ENCODE measurements around the gene AUTS2. TPM values are rescaled to one million over a fixed set of nuclear protein-coding genes. Genes with fewer than 3 reads are reported as not detected.

Gene AUTS2
- total RNA-seq, 1 experiment from 2014 or later, result 256 TPM

- TF ChIP-seq CTCF (conservative IDR thresholded peaks at IDR 0.05), result no peak
- Histone ChIP-seq H2BK5ac (ENCODE audit: insufficient read length, low read length) (no peak overlapping the region), H3K4me2 (ENCODE audit: insufficient read depth, insufficient read length, low read length) (no peak overlapping the region), H4K20me1 (ENCODE audit: control insufficient read depth, insufficient read depth, insufficient read length) (no peaks in the 10 kb centered on the region), H2BK15ac (ENCODE audit: low read depth, low read length) (no peak overlapping the region), H3K79me2 (ENCODE audit: insufficient read depth, low read length) (no peaks in the 10 kb centered on the region; the same call in 1 of the 2 replicates), H2AK5ac (ENCODE audit: insufficient read length, low read length) (no peak overlapping the region), H2BK120ac (ENCODE audit: low read depth, low read length, poor library complexity, severe bottlenecking) (no peak overlapping the region), H3K79me1 (ENCODE audit: insufficient read depth, low read depth, low read length, poor library complexity, severe bottlenecking) (no peaks in the 10 kb centered on the region), H3K18ac (ENCODE audit: insufficient read length, low read depth, low read length) (no peak overlapping the region), H3K27ac (ENCODE audit: insufficient read length, low read depth, low read length) (no peak overlapping the region), H4K91ac (ENCODE audit: insufficient read length, low read depth, low read length) (no peak overlapping the region), H3K14ac (ENCODE audit: insufficient read depth, low read length) (no peak overlapping the region), H4K5ac (ENCODE audit: insufficient read length, low read depth, low read length) (no peak overlapping the region), H3K23me2 (ENCODE audit: insufficient read length, low read depth, low read length, poor library complexity, severe bottlenecking) (no peaks in the 10 kb centered on the region), H2AFZ (ENCODE audit: low read length) (no peak overlapping the region), H3T11ph (ENCODE audit: low read length) (no peak overlapping the region), H3K9me3 (ENCODE audit: control insufficient read depth, low read depth, low read length) (no peaks in the 10 kb centered on the region), H3K23ac (ENCODE audit: insufficient read length, low read depth, low read length) (no peak overlapping the region), H4K8ac (replicated peaks; ENCODE audit: insufficient read length, low read depth, low read length) (no peak overlapping the region), H2BK12ac (ENCODE audit: insufficient read length, low read depth, low read length) (no peak overlapping the region), H3K56ac (ENCODE audit: insufficient read length, low read depth, low read length) (no peak overlapping the region), H3K9ac (ENCODE audit: extremely low read depth, insufficient read length, low read length) (no peak overlapping the region), H3K27me3 (ENCODE audit: insufficient read depth, low read length) (no peaks in the 10 kb centered on the region), H2BK20ac (ENCODE audit: low read depth, low read length, poor library complexity, severe bottlenecking) (no peak overlapping the region), H3K4ac (ENCODE audit: low read depth, low read length) (no peak overlapping the region), H3K4me1 (ENCODE audit: insufficient read depth, low read length) (peaks cover 7% of the 10 kb centered on the region)
- Mint-ChIP-seq H3K36me3 (ENCODE audit: insufficient read depth in 1 of 3, low read depth in 3 of 3) (peaks cover 0 to 2% (median 0%) of the 10 kb centered on the region in 3 experiments; a peak in 1 of 7 replicates), H3K4me3 (no peak overlapping the region), H3K27me3 (ENCODE audit: low read depth) (no peaks in the 10 kb centered on the region), H3K9me3 (peaks cover 1 to 3% of the 10 kb centered on the region in 2 experiments; a peak in 2 of 5 replicates), H3K4me1 (peaks cover 28 to 31% of the 10 kb centered on the region in 2 experiments), H3K27ac (peak overlapping the region in 1 of 3 experiments; percentile 3; a peak in 1 of 7 replicates)
- no CpG with 5 or more reads among the region's 7 CpGs for WGBS (ENCODE audit: extremely low coverage, insufficient read length, low lambda C conversion rate)
- DNase-seq, result no peak
These were observed 227.1 kb downstream of the AUTS2 start for GRCh38 chr7:69825113-69825972.

All from H9 (cell line).